Activated naive CD8-positive, alpha-beta T cell treated with anti-CD3 and anti-CD28 coated beads for 36 hours (primary cell): ENCODE measurements around the gene PCSK6. TPM values are rescaled to one million over a fixed set of nuclear protein-coding genes. Genes with fewer than 3 reads are reported as not detected.

Experiments used
- DNase-seq: peaks from one replicate; pipeline ENCODE4 v3.0.0; 2021
- H3K27ac Mint-ChIP-seq: one replicate; pipeline ENCODE4 v1.8.0; 2022; ENCODE audit warnings: mild to moderate bottlenecking, moderate library complexity, mixed read lengths
- H3K27me3 Mint-ChIP-seq: one replicate; pipeline ENCODE4 v1.8.0; 2022; ENCODE audit warnings: mild to moderate bottlenecking, mixed read lengths
- H3K36me3 Mint-ChIP-seq: one replicate; pipeline ENCODE4 v1.8.0; 2021; ENCODE audit warnings: mild to moderate bottlenecking, mixed read lengths
- H3K4me1 Mint-ChIP-seq: one replicate; pipeline ENCODE4 v1.8.0; 2021; ENCODE audit warnings: mixed read lengths
- H3K4me3 Mint-ChIP-seq: one replicate; pipeline ENCODE4 v1.8.0; 2022; ENCODE audit warnings: mild to moderate bottlenecking, moderate library complexity, mixed read lengths
- H3K9me3 Mint-ChIP-seq: one replicate; pipeline ENCODE4 v1.8.0; 2022; ENCODE audit warnings: mixed read lengths
- total RNA-seq, 2 experiments: library from RNA; stranded (reverse); gene quantifications; one replicate each; pipeline ENCODE4 v1.2.3, GENCODE V29; 2021

The PCSK6 gene
- total RNA-seq, 2 experiments from 2014 or later = 4.0 to 4.6 TPM

DNA sequence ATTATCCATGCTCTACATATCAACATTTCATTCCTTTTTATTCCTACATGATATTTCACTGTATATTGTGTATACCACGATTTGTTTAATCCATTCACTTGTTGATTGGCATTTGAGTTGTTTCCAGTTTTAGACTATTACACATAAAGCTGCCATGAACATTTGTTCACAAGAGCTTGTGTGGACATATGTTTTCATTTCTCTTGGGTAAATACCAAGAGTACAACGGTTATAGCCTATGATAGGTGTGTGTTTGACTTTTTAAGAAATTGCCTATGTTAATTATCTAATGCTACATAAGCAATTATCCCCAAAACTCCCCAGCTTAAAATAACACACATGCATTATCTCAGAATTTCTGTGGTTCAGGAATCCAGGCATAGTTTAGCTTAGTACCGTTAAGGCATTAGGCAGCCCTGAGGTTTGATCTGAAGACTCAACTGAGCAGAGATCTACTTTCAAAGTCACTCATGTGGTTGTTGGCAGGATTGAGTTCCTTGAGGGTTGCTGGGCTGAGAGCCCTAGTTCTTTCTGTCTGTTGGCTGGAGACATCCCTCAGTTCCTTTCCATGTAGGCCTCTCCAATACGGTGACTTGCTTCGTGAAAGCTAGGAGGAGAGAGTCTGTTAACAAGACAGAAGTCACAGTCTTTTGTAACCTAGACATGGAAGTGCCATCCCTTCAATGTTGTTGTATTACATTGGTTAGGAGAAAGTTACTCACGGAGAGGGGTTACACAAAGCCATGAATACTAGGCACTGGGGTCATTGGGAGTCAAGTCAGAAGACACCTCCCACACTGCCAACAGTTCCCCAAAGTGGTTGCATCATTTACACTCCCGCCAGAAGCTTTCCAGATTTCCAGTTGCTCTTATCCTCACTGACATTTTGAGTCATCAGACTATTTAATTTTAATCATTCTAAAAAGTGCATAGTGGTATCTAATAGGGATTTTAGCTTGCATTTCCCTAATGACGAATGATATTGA lies 21.0 kb upstream of the PCSK6 start:
- Mint-ChIP-seq H3K4me3 (no peak overlapping the region), H3K27ac (no peak overlapping the region), H3K4me1 (no peaks in the 10 kb centered on the region), H3K27me3 (peaks cover 11% of the 10 kb centered on the region), H3K36me3 (no peaks in the 10 kb centered on the region), H3K9me3 (peaks cover 2% of the 10 kb centered on the region)
- no peak for DNase-seq

DNA sequence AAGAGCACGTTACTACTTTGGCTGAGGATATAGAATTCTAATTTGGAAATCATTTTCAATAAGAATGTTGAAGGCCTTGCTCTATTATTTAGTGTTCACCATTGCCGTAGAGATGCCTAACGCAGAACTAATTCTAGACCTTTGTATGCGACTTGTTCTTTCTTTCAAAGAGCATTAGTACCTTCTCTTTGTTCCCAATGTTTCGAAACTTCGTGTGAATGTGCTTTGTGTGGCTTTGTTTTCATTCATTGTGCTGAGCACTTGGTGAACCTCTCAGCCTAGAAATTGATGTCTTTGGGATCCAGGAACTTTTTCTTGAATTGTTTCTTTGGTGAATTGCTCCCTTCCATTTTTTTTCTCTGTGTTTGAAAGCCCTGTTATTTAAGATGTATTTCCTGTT lies 19.8 kb upstream of the PCSK6 start:
- no peak for DNase-seq
- Mint-ChIP-seq H3K4me3 (no peak overlapping the region), H3K36me3 (no peaks in the 10 kb centered on the region), H3K27ac (no peak overlapping the region), H3K9me3 (no peaks in the 10 kb centered on the region), H3K27me3 (peaks cover 9% of the 10 kb centered on the region), H3K4me1 (no peaks in the 10 kb centered on the region)

DNA sequence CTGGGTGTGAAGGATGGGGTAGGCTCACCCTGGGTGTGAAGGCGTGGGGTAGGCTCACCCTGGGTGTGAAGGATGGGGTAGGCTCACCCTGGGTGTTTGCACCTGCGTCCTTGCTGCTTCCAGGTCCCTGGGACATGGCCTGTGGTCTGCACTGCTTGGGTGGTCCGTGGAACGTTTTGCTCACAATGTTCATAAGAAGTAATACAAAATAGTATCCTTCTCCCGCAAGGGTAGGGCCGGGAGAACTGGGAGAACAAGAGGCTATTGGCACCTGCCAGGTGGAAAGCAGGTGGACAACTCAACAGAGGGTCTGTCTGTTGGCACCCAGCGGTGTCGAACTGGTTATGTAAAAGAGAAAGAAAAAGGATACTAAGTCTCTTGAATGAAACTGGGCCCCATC lies 17.0 kb upstream of the PCSK6 start:
- peaks cover 3% of the 10 kb centered on the region for H3K4me1 Mint-ChIP-seq
- H3K9me3 Mint-ChIP-seq = no peaks in the 10 kb centered on the region
- H3K27ac Mint-ChIP-seq = no peak overlapping the region
- no peak for DNase-seq
- peaks cover 13% of the 10 kb centered on the region for H3K27me3 Mint-ChIP-seq
- no peak overlapping the region for H3K4me3 Mint-ChIP-seq
- no peaks in the 10 kb centered on the region for H3K36me3 Mint-ChIP-seq

DNA sequence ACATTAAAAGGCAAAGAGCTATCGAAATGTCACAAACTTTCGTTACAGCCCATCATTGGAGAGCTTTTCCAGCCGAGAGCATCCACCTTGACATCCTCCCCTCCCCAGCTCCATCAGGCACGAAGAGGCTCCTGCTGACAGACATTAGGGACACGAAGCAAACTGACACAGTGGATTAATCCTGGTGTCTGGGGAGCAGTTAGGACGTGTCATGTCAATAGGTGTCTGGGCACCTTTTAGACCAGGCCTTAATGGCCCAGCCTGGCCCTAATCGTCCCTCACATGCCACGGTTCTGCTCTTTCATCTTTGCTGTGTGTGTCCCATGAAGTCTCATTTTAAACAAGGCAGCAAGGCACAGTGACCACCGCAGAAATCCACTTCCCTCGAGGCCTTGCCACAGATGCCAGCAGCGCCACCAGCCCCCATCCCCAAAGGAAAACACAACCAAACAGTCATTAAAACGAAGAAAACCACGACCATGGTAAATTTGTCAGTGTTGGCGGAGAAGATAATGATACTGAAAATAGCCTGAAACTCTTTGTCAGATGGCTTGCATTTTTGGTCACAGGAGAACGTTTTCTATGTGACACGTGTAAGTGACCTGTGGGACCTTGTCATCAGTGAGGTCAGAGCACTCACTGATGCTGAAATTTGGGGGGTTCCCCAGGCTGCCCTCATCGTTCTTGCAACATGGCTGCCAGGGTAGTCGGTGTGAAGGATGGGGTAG lies 16.3 kb upstream of the PCSK6 start:
- peaks cover 10% of the 10 kb centered on the region for H3K4me1 Mint-ChIP-seq
- H3K36me3 Mint-ChIP-seq = no peaks in the 10 kb centered on the region
- H3K4me3 Mint-ChIP-seq = no peak overlapping the region
- H3K9me3 Mint-ChIP-seq = no peaks in the 10 kb centered on the region
- H3K27ac Mint-ChIP-seq = no peak overlapping the region
- no peak for DNase-seq
- peaks cover 9% of the 10 kb centered on the region for H3K27me3 Mint-ChIP-seq

DNA sequence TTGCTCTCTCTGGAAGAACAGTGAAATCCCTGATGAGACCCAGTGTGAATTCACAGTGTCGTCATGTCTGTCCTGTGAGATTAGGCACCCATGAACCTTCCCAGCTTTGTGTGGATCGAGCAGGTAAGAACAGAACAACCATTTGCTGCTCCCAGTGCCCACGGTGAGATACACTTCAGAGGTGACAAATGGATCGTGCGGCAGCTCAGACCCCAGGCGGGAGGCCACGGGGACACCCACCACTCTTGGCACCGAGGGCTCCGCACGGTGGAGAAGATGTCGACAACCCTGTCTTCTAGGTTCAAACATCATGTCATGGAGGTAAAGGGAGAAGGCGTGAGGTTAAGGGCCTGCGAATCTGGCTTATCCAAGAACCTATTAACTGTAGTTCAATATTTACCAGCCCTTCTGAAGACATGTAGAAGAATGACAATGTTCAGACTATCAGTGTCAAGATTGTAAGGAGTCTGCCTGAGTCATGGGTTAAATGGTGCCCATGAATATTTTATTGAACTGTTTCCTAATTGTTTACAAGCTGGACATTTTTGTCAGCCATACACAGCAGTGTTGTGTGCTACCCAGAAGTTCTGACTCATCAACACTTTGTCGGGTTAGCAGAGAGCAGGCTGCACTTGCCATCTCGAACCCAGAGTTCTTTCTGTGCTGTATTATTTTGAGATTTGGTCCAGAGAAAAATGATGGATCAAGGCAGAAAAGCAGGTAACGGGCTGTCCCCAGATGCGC lies 15.5 kb upstream of the PCSK6 start:
- Mint-ChIP-seq H3K9me3 (no peaks in the 10 kb centered on the region), H3K4me3 (no peak overlapping the region), H3K36me3 (no peaks in the 10 kb centered on the region), H3K27ac (no peak overlapping the region), H3K4me1 (peaks cover 17% of the 10 kb centered on the region), H3K27me3 (peaks cover 7% of the 10 kb centered on the region)
- no peak for DNase-seq

DNA sequence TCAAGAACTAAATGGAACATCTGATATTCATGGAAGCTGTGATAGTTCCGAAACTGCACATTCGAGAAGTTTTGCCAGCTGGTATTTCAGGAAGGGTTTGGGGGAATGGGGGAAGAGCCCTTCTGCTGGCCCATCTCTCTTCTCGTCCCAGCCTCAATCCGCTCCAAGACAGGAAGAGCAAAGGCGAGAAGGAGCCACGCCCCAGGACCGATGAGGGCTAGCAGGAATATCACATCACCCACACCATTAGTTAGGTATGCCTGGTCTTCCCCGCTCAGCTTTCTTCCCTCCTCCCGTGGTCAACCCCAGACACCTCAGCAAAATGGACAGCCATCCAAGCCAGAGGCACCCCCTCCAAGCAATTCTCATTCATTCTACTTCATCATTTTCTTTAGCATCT lies 14.9 kb upstream of the PCSK6 start:
- no peaks in the 10 kb centered on the region for H3K36me3 Mint-ChIP-seq
- peaks cover 19% of the 10 kb centered on the region for H3K4me1 Mint-ChIP-seq
- peaks cover 7% of the 10 kb centered on the region for H3K27me3 Mint-ChIP-seq
- H3K9me3 Mint-ChIP-seq = no peaks in the 10 kb centered on the region
- no peak overlapping the region for H3K27ac Mint-ChIP-seq
- no peak for DNase-seq
- no peak overlapping the region for H3K4me3 Mint-ChIP-seq

DNA sequence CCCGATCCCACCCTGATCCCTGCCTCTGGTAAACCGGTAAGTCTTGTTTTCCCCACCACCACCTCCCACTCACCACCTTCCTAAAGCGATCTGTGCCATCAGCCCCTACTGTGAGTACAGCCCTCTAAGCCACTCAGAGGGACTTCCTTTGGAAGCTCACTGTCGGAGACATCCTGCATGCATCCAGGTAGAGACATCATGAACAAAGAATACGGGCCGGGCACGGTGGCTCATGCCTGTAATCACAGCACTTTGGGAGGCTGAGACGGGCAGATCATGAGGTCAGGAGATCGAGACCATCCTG lies 13.7 kb upstream of the PCSK6 start:
- peaks cover 7% of the 10 kb centered on the region for H3K27me3 Mint-ChIP-seq
- H3K4me1 Mint-ChIP-seq = peaks cover 19% of the 10 kb centered on the region
- no peaks in the 10 kb centered on the region for H3K9me3 Mint-ChIP-seq
- DNase-seq = no peak
- H3K4me3 Mint-ChIP-seq = no peak overlapping the region
- no peaks in the 10 kb centered on the region for H3K36me3 Mint-ChIP-seq
- H3K27ac Mint-ChIP-seq = no peak overlapping the region

DNA sequence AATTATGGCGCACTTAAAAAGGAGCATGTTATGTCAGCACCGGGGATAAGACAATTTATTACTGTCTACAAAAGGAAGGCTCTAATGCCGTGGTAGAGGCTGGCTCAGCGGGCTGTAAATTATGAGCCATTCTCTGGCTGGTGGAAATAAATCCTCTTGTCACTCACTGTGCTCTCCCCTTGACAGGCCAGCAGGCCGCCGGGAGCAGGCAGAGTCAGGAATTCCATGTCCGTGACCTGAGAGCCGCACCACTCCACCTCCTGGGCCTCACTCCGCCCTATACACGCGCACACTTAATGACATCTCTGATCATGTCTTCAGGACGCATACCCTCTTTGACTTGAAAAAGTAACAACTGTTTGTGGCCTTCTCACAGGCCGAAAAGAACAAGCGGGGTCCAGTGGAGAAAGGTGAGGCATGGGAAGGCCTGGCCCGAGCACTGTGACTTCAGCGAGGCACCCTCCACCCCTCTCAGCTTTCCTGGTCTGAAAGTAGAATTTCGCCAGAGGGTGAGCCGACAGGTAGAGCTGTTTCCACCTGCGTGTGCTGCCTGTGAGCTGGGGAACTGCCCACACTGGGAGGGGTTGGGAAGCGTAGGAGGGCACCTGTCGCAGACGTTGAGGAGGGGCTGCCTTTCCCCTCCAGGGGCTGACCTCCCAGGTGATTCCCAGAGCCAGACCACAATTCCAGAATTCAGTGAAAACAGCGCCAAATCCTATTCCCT lies 13.2 kb upstream of the PCSK6 start:
- Mint-ChIP-seq H3K4me3 (no peak overlapping the region), H3K4me1 (peaks cover 19% of the 10 kb centered on the region), H3K27ac (no peak overlapping the region), H3K9me3 (no peaks in the 10 kb centered on the region), H3K36me3 (no peaks in the 10 kb centered on the region), H3K27me3 (peaks cover 11% of the 10 kb centered on the region)
- DNase-seq = no peak

DNA sequence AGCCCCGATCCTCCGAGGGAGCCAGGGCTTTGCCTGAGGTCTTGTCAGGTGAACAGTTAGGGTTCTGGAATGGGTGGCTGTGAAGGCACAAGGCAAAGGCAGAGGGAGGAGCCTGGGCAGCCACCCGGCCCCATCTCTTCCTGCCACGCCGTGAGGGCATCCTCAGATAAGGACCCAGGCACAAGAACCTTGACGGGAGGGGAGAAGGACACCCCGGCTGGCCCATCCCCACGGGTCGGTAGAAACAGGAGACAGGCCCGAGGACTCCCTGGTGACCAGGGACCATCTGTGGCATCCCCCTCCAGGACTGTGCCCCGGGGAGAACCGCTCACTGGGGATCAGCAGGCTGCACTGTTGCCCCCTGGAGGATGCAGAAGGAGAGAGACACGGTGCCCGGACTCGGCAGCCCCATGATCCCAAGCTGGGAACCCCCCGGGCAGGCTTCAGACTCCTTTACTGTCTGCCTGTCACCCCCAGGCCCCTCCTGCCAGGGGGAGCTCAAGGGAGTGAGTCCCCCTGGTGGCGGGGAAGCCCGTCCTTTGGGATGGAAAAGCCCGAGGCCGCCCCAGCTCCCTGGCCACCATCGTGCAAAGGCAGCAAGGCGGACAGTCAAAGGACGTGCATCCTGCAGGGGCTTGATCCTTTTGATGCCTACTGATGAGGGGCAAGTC lies 12.3 kb upstream of the PCSK6 start:
- Mint-ChIP-seq H3K9me3 (no peaks in the 10 kb centered on the region), H3K36me3 (no peaks in the 10 kb centered on the region), H3K27me3 (peaks cover 20% of the 10 kb centered on the region), H3K27ac (peak overlapping the region; percentile 70), H3K4me3 (peak overlapping the region; percentile 61), H3K4me1 (peaks cover 24% of the 10 kb centered on the region)
- DNase-seq = peak; percentile 66

DNA sequence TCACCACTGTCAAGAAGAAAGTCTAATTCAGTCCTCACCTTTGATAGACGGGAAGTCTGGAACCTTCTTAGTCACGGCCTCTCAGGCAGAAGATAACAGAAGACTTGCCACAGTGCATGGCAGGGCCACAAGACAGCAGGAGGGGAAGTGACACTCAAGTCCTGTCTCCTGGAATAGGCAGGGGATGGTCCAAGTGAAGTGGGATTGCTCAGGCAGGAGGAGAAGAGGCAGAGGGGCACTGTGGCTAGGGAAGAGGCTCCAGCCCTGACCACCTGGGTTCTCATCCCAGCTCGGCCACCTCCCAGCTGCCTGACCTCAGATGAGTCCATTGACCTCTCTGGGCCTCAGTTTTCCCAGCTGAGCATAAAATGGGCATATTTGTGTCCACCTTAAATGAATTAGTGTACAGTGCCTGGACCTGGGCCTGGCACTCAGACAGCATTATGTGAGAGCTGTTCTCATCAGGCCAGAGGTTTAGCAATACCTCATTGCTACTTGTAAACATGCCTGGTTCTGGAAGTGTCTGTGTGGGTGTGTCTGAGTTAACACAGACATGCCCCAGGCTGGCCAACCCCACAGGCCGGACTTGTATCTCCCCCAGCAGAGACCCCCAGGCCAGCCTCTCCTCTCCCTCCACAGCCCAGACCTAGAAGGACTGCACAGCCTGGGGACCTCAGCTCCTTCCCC lies 11.5 kb upstream of the PCSK6 start:
- no peaks in the 10 kb centered on the region for H3K9me3 Mint-ChIP-seq
- no peaks in the 10 kb centered on the region for H3K36me3 Mint-ChIP-seq
- peak overlapping the region; percentile 61 for H3K4me3 Mint-ChIP-seq
- DNase-seq = no peak
- peaks cover 32% of the 10 kb centered on the region for H3K4me1 Mint-ChIP-seq
- peaks cover 29% of the 10 kb centered on the region for H3K27me3 Mint-ChIP-seq
- no peak overlapping the region for H3K27ac Mint-ChIP-seq

DNA sequence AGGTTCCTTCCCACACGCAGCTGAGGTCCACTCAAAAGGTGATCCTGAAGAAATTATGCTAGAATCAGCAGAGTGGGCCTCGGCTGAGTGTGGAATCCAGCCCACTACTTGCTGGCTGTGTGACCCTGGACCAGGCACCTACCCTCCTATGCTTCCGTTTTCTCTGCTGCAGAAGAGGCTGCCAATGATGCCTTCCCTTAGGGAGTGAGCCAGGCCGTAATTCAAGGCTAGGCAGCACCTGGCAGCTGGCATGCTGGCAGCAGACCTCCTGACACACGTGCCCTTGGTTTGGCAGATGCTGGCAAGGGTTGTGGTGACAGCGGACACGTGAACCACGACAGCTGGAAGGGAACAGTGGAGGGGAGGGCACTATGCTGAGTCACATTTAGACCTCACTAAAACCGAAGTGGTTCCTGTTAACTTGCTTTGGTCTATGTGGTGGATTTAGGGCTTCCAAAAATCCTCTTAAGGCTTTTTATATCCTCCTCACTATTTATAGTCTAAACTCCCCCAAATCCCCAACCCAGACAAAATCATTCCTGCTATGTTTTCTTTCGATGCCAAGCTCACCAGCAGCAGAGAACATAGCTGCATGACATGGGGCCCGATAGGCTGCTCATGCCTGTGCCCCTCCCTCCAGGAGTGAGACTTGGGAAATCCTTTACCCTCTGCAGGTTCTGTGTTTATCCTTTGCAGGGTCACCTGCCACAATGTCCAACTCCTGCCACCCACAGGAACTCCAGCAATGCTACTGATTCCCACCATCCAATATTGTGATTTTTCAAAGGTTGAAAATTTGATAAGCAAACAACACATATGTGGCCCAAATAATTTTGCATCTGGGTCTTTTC lies 10.6 kb upstream of the PCSK6 start:
- Mint-ChIP-seq H3K9me3 (no peaks in the 10 kb centered on the region), H3K4me1 (peaks cover 35% of the 10 kb centered on the region), H3K27me3 (peaks cover 35% of the 10 kb centered on the region), H3K36me3 (no peaks in the 10 kb centered on the region), H3K4me3 (no peak overlapping the region), H3K27ac (no peak overlapping the region)
- DNase-seq = peak; percentile 27

DNA sequence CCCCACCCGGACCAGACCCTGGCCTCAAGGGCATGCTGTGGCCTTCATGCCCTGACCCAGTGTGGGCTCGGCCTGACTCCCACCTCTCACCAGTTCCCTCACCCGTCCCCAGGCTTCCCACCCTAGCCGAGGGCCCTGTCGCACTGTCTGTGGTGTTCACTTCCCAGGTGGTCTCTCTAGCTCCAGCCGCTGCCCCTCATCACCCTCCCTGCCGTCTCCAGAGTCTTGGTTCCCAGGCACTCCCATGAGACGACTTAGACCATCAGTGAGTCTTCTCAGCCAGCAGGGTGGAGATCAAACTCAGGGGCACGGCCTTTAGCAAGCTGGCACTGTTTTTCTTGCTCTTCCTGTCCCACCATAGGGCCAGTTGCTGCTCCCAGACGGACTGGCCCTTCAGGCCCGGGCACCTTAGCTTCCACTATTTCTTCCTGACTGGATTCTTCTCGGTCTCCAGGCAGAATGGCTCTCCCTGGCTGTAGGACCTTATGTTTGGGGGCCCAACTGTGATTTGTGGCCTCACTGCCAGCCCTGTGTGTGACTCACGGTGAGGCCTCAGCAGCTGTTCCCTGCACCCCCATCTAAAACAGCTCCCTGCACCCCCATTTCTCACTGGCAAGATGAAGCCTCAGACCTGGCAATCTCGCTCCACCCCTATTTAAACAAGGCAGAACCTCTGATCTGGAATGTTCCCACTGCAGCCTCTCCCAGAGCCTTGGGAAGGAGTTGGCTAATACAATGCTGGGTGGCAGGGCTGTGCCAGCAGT lies 9.4 kb upstream of the PCSK6 start:
- Mint-ChIP-seq H3K9me3 (no peaks in the 10 kb centered on the region), H3K27ac (no peak overlapping the region), H3K36me3 (no peaks in the 10 kb centered on the region), H3K27me3 (peaks cover 47% of the 10 kb centered on the region), H3K4me3 (no peak overlapping the region), H3K4me1 (peaks cover 39% of the 10 kb centered on the region)
- DNase-seq = no peak
